GM18498 (cell line): ENCODE results near the gene CBX4.

ENCODE experiments used
- ATAC-seq: cut with Tn5 transposase; IDR thresholded peaks from one replicate; pipeline ENCODE4 v1.9.1; 2021; ENCODE audit warnings: mild to moderate bottlenecking, moderate library complexity; ENCODE audit not compliant: unreplicated experiment

CBX4 gene

DNA sequence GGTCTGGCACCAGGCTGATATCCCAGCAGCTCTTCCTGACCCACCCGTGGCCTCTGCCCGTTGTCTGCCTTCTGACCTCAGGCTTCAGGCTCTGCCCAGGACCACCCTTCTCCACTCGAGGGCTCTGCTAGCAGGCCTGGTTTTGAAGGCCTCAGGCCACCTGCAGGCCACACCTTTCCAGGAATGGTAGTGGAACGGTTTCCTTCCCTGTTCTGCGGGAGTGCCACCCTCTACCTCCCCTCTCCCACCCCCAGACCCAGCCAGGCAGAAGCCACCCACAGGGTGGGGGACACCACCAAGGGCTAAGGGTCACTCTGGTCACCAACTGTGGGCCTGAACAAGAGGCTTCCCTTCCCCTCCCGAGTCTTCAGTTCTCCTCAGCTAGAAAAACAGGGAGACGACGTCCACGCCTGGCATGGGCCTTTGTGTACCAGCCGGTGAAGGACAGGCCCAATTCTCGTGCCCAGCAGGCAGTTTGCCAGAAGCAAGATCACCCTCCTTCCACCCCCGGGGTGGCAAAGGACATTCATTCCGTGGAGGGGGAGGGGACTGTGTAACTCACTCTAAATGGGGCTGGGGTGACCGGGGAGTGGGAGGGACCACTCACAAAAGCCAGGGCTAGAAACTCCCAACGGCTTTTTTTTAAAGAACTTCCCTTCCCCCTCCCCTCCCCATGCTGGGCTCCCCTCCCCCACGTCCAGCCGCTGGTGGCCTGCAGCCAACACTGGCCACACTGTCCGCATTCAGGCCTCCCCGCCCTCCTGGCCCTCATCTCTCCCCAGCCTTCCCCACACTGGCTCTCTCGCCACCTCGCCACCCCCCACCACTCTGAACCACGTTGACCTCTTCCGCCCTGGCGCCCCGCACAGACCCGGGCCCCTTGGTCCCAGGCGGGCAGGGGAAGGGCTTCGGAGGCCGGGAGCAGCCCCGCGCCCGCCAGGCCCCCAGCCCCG, 7.7 kb downstream of the CBX4 start:
- ATAC-seq = no peak

DNA sequence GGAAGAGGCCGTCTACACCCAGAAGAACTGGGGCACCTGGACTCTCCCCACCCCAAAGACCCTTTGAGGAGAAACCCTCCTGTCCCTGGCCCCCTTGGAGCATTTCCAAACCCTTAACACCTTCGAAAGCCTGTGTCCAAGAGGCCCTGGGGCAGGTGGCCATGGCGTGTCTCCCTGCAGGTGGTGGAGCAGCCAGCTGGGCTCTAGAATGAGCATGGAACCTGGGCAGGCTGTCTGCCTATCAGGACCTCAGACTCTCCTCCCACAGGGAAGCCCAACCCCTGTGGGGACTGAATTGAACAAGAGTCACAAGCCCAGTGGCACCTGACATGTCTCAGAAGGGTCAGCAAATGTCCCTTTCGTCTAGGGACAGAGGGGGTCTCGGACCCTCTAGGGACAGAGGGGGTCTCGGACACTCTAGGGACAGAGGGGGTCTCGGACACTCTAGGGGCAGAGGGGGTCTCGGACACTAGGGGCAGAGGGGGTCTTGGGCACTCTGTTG, 8.4 kb downstream of the CBX4 start:
- ATAC-seq = no peak

DNA sequence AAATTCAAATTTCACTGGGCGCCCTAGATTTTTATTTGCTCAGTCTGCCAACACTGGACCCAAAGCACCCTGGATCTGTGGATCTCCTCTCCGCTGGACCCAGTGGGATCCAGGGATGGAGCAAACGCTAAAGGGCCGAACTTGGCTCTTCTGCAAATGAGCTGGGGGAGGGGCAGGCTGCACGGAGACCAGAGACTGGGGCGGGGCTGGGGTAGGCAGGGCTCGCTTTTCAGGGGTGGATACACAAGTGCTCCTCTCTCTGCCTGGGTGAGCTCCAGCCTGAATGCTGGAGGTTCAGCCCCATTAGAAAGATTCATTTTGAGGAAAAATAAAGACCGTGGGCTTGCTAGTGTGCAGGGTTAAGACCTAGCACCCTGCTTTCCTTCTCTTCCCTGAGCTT, 8.9 kb downstream of the CBX4 start:
- no peak for ATAC-seq

GRCh38 chr17:79829457-79829856, 9.8 kb downstream of the CBX4 start:
- no peak for ATAC-seq

GRCh38 chr17:79829004-79829403, 10.2 kb downstream of the CBX4 start:
- no peak for ATAC-seq

DNA sequence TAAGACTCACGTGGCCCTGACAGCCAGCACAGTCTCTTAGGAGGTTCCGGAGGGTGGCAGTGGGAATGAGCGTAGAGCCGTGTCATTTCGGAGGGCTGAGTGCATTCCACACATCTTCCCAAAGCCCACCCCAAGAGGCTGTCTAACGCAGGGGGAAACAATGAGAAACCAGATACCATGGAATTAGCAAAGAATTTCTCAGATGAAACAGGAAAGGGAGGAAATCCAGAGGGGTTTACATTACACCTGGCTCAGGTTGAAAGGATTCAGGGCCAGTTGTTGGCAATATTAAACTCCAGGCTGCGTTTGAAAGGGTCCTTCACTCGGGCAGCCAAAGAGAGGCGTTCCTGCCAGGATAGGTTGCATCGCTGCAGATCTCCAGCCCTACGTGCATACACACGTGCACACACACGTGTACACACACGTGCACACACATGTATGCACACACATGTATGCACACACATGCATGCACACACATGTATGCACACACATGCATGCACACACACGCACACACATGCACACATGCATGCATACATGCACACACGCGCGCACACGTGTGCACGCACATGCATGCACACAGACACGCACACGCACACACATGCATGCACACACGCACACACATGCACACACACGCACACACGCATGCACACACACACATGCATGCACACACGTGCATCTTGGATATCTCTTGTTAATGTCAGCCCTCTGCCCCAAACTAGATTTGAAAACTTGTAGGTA, 12.2 kb downstream of the CBX4 start:
- no peak for ATAC-seq

DNA sequence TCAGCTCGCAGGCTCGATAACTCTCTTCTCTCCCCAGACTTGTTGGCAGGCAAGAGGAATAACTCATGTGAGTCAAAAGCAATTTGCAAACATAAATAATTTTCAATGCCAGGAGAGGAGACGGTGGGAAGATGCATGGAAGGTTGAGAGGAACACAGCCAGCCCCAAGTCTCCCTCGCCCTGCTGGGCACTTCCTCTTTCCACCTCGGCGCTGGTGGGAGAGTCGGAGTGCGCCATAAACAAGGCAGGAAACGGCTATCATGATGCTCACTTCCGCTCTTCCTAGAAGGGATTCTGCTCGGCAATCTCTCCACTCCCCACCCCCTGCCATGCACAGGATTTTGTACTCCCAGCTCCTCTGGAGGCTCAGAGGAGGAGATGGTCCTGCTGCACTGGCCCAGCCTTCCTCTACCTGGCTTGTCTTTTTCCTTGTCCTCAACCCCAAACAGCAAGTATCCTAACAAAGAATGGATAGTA, 13.0 kb downstream of the CBX4 start:
- ATAC-seq = no peak

- ATAC-seq = no peak
Observed at GRCh38 chr17:79825580-79825921, 13.7 kb downstream of the CBX4 start.

DNA sequence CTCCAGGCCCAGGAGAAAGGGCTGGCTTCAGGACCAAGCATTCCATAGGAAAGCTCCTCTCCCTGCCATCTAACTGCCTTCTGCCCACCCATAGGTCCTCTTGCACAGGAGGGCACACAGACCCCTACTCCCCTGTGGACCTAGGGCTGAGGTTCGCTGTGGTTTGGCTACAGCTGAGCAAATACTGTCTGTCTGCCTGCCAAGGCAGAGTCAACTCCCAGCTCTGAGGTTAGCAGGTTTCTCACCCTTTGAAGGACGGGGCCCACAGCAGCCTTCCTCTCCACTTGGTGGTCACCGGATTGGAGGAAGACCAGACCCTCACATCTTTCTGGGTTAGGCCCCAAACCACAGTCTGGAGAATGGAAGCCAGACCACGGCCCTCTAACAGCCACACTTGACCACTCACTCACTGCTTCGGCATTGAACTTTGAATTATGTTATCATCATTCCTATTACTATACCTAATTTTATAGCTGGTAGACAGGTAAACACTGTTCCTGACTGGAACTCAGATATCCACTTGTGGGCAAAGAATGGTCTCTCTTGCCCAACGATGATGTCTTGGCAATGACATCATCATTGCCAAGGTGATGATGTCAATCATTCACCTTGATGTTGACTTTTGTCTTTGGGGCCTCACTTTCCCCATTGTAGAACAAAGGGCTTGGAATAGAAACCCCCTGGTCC, 14.2 kb downstream of the CBX4 start:
- ATAC-seq = no peak

DNA sequence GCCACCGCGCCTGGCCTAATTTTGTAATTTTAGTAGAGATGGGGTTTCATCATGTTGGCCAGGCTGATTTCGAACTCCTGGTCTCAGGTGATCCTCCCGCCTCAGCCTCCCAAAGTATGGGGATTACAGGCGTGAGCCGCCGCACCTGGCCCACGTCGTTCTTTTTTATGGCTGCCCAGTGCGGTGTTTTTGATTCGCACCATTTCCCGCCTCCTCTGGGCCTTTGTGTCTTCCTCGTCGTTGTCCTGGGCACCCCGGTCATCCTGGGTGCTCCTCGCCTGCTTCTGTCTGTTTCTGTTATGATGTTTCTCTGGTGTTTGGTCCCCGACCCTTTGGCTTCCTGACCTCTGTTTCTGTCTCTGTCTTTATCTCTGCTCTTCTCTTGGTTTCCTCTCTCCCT, 15.0 kb downstream of the CBX4 start:
- no peak for ATAC-seq

- ATAC-seq = no peak
Observed at GRCh38 chr17:79822583-79823124, 16.6 kb downstream of the CBX4 start.

DNA sequence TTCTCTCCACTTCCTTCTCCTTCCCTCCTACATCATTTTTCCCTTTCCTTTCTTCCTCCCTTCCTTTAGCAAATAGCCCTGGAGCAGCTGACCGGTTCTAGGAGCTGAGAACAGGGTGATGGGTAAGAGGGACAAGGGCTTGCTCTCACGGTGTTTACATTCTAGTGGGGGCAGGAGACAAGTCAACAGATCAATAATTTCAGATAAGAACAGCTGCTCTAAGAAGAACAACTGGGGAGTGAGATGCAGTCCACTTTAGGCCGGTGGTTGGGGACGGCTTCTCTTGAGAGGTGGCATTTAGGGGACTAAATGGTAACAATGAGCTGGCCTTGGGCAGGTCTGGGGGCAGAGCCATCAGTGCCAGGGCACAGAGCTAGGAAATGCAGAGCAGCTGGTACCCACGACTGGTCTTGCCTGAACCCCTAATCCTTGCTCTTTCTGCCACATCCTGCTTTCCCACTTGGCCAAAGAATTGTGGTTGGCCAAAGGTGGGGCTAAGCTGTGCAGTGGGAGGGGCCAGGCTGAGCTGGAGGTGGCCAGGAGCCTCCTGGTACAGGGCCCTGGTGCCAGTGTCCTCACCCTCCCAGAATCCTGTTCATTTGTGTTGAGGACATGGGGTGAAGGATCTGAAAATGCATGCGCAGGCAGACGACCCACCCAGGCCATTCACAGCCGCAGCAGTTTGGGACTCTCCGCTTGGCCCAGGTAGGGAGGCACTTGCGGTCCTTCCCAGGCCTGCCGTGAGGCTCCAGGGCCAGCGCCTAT, 17.7 kb downstream of the CBX4 start:
- ATAC-seq = no peak

DNA sequence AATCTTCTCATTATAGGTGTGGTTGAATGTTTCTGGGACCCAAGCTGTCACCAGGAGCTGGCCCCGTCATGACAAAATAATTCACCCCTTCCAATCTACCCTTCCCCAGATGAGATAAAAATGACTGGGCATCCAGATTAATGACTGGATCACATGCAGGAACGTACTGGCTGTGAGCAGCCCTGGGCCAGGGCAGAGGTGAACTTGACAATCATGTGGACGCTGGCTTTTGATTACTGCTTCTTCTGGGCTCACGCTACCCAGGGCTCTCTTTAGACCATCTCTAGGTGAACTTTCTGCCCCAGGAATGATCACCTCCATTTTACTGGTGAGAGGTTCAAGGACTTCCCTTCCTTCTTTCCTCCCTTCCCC, 18.3 kb downstream of the CBX4 start:
- ATAC-seq = no peak

- no peak for ATAC-seq
Observed at GRCh38 chr17:79819534-79820276, 19.5 kb downstream of the CBX4 start.

GRCh38 chr17:79819085-79819484, 20.2 kb downstream of the CBX4 start:
- ATAC-seq = no peak

DNA sequence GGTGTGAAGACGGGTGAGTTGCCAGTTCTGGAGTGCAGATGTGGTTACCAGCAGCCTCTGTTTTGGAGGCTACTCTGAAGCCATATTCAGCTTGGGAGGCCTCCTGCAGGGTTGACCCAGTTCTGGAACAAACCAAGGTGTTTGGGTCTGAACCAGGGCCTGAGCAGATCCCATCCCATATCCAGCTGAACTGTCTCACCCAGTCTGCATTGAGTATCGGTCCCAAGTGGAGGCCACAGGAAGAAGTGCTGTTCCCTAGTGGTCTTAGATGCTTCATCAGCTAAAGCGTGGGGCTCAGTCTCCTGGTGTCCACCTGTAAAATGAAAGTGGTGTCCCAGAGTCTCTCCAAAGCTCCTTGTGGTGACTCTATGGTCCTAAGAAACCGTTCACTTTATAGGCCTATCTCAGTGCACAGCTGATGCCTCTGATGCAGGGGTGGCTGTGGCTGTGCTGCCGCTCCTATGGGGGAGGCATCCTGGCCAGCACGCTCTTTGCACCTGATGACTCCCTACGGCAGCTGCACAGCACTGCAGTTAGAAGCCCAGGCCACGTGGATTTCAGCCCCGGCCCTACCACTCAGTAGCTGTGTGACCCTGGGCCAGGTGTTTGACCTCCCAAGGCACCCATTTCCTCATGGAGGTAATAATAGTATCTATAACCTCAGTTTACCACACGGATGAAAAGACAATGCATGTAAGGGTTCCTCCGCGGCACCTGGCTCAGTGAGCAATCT, 21.0 kb downstream of the CBX4 start:
- no peak for ATAC-seq

GRCh38 chr17:79815836-79816461, 23.3 kb downstream of the CBX4 start:
- ATAC-seq = no peak

- ATAC-seq = no peak
Observed at GRCh38 chr17:79814974-79815835, 24.0 kb downstream of the CBX4 start.
